ENCODE measurements around the gene OLA1. TPM values are rescaled to one million over a fixed set of nuclear protein-coding genes. Genes with fewer than 3 reads are reported as not detected.

Gene OLA1
- polyA plus RNA-seq, 3 donors = 24.9 to 72.3 (median 71.9) TPM

- no peak overlapping the region for H3K27ac Mint-ChIP-seq
- Histone ChIP-seq H3K4me3 (replicated peaks in 1 of 3; ENCODE audit: low read depth in 2 of 3, low read length in 3 of 3) (no peak overlapping the region), H3K36me3 (replicated peaks in 1 of 2; ENCODE audit: control insufficient read depth in 1 of 2, insufficient read depth in 2 of 2, low read length in 2 of 2) (peaks cover 3 to 7% of the 10 kb centered on the region in 2 donors), H3K79me2 (ENCODE audit: insufficient read depth, low read length) (no peaks in the 10 kb centered on the region), H2AFZ (ENCODE audit: insufficient read depth, low read depth, low read length, poor library complexity, severe bottlenecking) (no peak overlapping the region), H3K9me3 (replicated peaks in 1 of 2; ENCODE audit: control insufficient read depth in 1 of 2, insufficient read depth in 1 of 2, low read length in 2 of 2) (no peaks in the 10 kb centered on the region), H3K27ac (ENCODE audit: low read depth in 1 of 2, low read length in 2 of 2) (no peak overlapping the region), H4K20me1 (ENCODE audit: insufficient read depth, low read length) (no peaks in the 10 kb centered on the region), H3K27me3 (ENCODE audit: control insufficient read depth in 2 of 2, insufficient read depth in 2 of 2, low read length in 2 of 2) (no peaks in the 10 kb centered on the region), H3K9ac (ENCODE audit: insufficient read depth, low read length, poor library complexity, severe bottlenecking) (no peak overlapping the region), H3K4me1 (ENCODE audit: control insufficient read depth in 1 of 2, insufficient read depth in 2 of 2, low read length in 2 of 2) (no peaks in the 10 kb centered on the region), H3K4me2 (replicated peaks; ENCODE audit: extremely low read depth, low read length, poor library complexity, severe bottlenecking) (no peak overlapping the region)
- 95% methylated on average over 2 of the region's 2 CpGs for WGBS (ENCODE audit: insufficient coverage)
- H3K36me3 Mint-ChIP-seq = peaks cover 16 to 25% of the 10 kb centered on the region in 2 donors
- TF ChIP-seq, protein P1, sequence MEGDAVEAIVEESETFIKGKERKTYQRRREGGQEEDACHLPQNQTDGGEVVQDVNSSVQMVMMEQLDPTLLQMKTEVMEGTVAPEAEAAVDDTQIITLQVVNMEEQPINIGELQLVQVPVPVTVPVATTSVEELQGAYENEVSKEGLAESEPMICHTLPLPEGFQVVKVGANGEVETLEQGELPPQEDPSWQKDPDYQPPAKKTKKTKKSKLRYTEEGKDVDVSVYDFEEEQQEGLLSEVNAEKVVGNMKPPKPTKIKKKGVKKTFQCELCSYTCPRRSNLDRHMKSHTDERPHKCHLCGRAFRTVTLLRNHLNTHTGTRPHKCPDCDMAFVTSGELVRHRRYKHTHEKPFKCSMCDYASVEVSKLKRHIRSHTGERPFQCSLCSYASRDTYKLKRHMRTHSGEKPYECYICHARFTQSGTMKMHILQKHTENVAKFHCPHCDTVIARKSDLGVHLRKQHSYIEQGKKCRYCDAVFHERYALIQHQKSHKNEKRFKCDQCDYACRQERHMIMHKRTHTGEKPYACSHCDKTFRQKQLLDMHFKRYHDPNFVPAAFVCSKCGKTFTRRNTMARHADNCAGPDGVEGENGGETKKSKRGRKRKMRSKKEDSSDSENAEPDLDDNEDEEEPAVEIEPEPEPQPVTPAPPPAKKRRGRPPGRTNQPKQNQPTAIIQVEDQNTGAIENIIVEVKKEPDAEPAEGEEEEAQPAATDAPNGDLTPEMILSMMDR (IDR thresholded peaks at IDR 0.05) = no peak
- H3K4me1 Mint-ChIP-seq = no peaks in the 10 kb centered on the region
- no peak overlapping the region for H3K4me3 Mint-ChIP-seq
- peaks cover 0 to 1% (median 0%) of the 10 kb centered on the region in 7 donors for H3K9me3 Mint-ChIP-seq
- intact Hi-C loops (cut with micrococcal nuclease) = no loop called here
- DNase-seq = no peak
- H3K27me3 Mint-ChIP-seq (ENCODE audit: low read depth in 3 of 3) = no peaks in the 10 kb centered on the region
Measured at GRCh38 chr2:174209325-174209724, 39.0 kb downstream of the OLA1 start.

DNA sequence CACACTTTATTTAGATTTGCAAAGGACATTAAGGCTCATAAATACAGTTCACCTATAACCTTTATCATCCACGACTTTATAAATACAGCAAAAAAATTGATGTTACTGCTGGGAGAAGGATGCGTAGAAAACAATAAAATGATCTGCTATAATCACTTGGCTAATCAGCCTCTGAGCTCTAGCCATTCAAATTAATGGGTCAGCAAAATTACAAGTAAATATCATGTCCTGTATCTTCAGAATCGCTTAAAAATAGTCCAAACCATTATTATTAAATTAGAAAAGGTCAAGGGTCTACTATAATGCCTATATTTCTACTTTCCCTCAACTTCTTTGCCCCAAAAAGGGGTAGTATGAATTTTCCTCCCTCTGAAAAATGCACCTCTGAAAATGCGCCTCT lies 40.3 kb downstream of the OLA1 start:
- no peak for DNase-seq
- no peaks in the 10 kb centered on the region for H3K79me2 ChIP-seq (ENCODE audit: insufficient read depth, low read length)
- Mint-ChIP-seq H3K27ac (no peak overlapping the region), H3K4me1 (no peaks in the 10 kb centered on the region), H3K4me3 (no peak overlapping the region), H3K36me3 (peaks cover 18 to 24% of the 10 kb centered on the region in 2 donors), H3K27me3 (ENCODE audit: low read depth in 3 of 3) (no peaks in the 10 kb centered on the region), H3K9me3 (peaks cover 0 to 1% (median 0%) of the 10 kb centered on the region in 7 donors)
- no peaks in the 10 kb centered on the region for H3K9me3 ChIP-seq (replicated peaks in 1 of 2; ENCODE audit: control insufficient read depth in 1 of 2, insufficient read depth in 1 of 2, low read length in 2 of 2)
- H4K20me1 ChIP-seq (ENCODE audit: insufficient read depth, low read length) = no peaks in the 10 kb centered on the region
- peaks cover 2 to 7% of the 10 kb centered on the region in 2 donors for H3K36me3 ChIP-seq (replicated peaks in 1 of 2; ENCODE audit: control insufficient read depth in 1 of 2, insufficient read depth in 2 of 2, low read length in 2 of 2)
- H3K27ac ChIP-seq (ENCODE audit: low read depth in 1 of 2, low read length in 2 of 2) = no peak overlapping the region
- WGBS (ENCODE audit: insufficient coverage) = 100% methylated on average over 1 of the region's 4 CpGs
- no peak overlapping the region for H3K4me2 ChIP-seq (replicated peaks; ENCODE audit: extremely low read depth, low read length, poor library complexity, severe bottlenecking)
- H2AFZ ChIP-seq (ENCODE audit: insufficient read depth, low read depth, low read length, poor library complexity, severe bottlenecking) = no peak overlapping the region
- intact Hi-C loops (cut with micrococcal nuclease) = no loop called here
- TF ChIP-seq, protein P1 (IDR thresholded peaks at IDR 0.05) = no peak
- no peak overlapping the region for H3K4me3 ChIP-seq (replicated peaks in 1 of 3; ENCODE audit: low read depth in 2 of 3, low read length in 3 of 3)
- no peaks in the 10 kb centered on the region for H3K27me3 ChIP-seq (ENCODE audit: control insufficient read depth in 2 of 2, insufficient read depth in 2 of 2, low read length in 2 of 2)
- no peaks in the 10 kb centered on the region for H3K4me1 ChIP-seq (ENCODE audit: control insufficient read depth in 1 of 2, insufficient read depth in 2 of 2, low read length in 2 of 2)
- no peak overlapping the region for H3K9ac ChIP-seq (ENCODE audit: insufficient read depth, low read length, poor library complexity, severe bottlenecking)
